NCI-H748 (cell line): ENCODE data around the gene MGMT.
A peak's percentile ranks its signal among the peaks of the same experiment; 100 is the strongest.

ENCODE experiments used
- DNase-seq: peaks from one replicate; lab custom pipeline; 2025; ENCODE audit not compliant: unreplicated experiment; lab: John Stamatoyannopoulos, UW

The MGMT gene

GRCh38 chr10:129647590-129647989 is 180.5 kb downstream of the MGMT start:
- no peak for DNase-seq

- no peak for DNase-seq
Observed at GRCh38 chr10:129648856-129649255, 181.8 kb downstream of the MGMT start.

DNA sequence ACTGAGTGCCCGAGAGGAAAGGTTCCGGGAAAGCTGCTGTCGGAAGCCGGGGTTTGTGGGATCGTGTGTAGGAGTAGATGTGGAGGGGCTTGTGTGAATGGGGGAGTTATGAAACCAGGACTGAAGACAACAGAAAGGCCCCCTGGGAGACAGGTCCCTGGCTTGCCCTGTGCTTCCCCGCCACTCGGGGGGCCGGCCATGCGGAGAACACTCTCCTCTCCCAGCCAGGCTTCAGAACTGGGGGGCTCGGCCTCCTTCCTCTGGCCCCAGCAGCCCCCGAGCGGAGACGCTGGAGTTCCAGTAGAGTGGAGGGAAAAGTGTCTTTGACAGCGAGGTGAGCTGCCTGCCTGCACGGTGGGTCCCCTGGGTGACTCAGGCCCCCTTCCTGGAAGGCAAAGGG is 185.0 kb downstream of the MGMT start:
- DNase-seq, result no peak

GRCh38 chr10:129652521-129653201 is 185.6 kb downstream of the MGMT start:
- DNase-seq, result no peak

- DNase-seq, result no peak
Observed at GRCh38 chr10:129653428-129653827, 186.4 kb downstream of the MGMT start.

- no peak for DNase-seq
Observed at GRCh38 chr10:129653861-129654260, 186.8 kb downstream of the MGMT start.

DNA sequence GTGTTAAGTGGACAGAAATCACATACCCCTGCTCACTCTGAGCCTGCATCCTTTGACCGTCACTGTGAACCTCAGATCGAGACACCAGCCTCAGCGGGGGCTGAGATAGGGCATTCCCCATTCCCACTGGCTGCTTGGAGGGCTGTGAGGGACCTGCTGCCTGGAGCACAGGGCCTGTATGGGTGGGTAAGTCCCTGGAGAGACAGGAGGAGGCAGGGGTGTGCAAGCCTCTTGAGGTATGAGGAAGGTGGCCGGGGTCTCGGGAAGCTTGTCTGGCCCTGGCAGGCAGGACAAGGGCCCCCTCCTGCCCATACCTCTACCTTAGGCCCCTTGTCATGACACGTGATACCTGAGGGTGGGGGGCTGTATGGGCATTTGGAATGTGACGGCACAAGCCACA is 187.4 kb downstream of the MGMT start:
- no peak for DNase-seq

DNA sequence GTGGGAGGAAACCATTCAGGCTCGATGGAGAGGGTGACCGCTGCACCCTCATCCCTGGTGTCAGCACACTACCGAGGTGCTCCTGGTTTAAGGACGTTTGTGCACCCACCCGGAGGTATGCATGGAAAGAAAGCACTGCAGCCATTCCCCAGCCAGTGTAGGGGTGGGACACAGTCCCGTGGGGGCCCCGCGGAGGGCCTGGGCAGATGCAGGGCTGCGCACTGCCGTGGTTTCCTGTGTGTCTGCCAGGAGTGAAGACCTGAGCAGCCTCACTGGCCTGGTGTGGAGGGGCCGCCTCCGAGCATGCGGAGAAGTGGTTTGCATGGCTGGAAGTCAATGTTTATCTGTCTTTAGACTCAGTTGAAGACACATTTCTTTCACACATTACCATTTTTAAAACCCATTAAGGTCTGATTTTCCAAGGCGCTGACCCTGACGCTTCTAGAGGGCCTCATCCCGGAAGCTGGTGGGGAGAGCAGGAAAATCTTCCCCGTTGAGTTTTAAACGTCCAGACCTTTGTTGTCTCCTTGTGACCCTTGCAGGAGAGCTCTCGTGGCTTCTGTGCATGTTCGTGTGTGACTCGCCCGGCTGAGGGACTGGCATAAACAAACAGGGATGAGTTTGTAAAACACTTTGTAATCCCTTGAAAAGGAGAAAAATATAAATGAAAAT is 188.1 kb downstream of the MGMT start:
- DNase-seq, result no peak

DNA sequence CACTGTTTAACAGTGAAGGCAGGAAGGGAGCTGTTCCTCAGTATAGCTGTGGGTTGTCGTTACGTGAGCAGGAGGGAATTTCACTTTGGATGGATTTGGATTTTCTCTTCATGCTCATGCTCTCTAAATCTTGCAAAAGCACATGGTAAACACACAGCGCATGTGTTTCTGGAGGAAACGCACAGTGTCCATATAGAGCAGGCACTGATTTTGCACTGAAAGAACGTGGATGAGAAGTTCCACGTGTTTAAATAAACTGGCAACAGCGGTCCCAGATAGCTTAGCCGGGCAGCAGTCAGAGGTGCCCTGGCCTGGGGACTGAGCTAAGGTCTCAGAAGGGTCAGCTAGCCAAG is 188.6 kb downstream of the MGMT start:
- no peak for DNase-seq

DNA sequence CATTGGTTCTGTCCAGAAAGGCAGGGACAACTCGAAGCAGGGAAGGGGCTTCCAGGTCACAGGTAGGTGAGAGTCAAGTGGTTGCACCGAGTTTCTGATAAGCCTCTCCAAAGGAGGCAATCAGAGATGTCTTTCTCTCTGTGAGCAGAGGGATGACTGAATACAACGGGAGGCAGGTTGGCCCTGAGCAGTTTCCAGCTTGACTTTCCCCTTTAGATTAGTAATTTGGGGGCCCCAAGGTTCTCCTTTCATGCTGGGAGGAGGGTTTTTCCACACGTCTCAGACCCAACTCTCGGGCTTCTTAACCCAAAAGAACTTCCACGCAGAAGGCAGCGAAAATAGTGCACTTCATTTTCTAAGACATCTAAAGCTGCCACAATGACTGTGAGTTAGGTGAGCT is 189.6 kb downstream of the MGMT start:
- DNase-seq, result no peak

- DNase-seq, result no peak
Observed at GRCh38 chr10:129657297-129658017, 190.4 kb downstream of the MGMT start.

DNA sequence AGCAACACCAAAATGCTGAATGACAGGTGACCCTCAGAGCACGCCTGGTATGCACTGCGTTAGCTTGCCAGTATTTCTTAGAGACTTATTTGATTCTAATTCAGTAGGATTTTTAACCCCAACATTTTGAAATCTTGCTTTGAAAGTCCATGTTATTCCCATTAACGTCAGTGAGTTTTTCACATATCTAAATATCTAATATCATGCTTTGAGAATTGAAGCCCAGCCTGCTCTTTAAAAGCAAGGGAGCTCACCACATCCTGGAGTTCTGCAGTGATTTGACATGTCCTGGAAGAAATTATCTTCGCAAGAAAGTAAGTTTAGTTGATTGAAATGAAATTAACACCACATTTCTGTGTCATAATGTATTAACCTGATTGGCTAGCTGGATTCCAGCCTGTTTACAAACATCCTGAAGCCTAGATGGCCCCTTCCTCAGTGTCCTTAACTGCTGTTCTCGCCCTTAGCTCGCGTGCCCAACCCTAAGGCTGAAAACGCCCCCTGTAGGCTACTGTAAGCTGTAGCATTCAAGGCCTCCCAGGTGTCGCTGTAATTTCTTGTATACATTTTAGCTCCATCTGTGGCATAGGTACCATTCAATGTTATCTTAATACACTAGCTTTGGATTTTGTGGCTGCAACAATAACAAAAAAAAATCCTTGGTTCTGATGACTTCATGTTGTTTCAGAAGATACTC is 191.5 kb downstream of the MGMT start:
- DNase-seq, result peak; percentile 46

DNA sequence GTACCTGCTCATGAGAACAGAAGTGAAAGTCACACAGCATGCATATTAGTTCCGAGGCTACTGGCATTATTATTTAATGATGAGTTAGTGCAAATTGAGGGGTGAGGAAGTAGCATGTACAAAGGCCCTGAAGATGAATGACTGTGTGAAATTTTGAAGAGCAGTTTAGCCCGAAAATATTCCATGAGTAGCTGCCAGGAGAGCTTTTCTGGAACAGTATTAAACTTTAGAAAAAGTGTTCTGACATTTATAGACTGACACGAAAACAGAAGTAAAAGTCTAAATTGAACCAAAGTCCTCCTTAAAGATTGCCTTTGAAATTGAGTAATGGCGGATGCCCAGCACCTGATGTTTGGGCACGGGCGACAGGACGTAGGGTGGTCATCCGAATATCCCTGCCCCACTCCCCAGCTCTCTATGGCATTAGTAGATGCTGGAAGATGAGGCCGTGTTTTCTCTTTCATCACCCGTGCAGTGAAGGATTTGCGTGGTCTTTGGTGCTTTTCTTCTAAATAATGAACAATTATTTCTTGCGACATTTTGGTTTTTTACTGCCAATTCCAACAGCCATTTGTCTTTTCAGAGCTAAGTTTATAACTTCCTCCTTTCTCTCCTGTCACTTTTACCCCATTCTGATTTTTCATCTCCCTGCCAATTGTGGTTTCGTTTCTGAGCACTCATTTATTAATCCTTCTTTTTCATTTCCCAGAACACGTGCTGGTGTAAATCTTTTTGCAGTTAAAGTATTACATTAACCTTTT is 192.6 kb downstream of the MGMT start:
- DNase-seq, result no peak

DNA sequence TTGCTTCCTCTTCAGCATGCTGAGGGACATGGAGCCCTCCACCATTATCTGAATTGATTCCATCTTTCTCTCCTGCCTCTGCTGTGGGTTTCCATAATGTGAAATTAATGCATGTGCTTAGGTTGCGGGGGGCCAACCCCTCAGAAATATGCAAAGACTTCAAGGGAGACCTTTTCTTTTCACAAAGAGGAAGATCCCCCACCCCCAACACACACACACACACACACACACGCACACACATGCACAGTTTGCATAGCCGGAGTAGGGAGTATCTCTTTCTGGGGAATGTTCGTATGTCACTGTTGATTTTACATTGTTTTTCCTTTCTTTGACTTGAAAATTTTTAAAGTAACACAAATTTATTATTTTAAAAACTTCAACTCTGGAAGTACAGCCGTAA is 193.5 kb downstream of the MGMT start:
- no peak for DNase-seq

DNA sequence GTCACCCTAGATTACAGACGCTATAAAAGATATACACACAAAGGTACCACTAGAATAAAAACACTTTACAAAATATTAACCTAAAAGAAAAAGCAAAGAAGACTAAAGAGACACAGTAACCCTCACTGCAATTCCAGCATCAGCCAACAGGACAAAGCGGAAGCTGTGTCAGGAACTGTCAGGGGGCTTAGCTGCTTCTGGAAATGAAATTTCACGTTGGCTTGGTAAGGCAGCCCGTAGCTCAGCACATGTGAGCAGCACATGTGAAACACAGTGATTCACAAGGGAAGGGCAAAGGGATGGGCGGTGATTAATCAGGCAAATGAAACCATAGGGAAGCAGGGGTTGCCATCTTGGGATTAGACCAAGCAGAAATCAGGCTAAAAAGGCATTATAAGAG is 195.4 kb downstream of the MGMT start:
- no peak for DNase-seq

DNA sequence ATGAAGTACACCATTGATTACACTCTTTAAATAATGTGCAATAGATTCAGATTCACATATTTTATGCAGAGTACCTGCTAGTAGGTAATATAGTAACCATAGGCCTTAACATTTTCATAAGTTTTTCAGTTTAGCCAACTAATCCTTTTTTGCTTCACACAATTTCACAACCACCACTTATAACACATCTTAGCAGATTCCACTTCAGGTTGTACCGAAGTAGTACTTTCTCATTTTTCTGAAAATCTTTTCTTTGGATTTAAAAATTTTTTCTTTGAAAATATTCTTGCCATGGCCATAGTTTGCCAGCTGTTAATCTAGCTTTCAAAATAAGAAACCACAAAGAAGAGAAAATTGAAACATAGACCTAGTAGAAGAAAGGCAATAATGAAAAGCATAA is 203.1 kb downstream of the MGMT start:
- no peak for DNase-seq

DNA sequence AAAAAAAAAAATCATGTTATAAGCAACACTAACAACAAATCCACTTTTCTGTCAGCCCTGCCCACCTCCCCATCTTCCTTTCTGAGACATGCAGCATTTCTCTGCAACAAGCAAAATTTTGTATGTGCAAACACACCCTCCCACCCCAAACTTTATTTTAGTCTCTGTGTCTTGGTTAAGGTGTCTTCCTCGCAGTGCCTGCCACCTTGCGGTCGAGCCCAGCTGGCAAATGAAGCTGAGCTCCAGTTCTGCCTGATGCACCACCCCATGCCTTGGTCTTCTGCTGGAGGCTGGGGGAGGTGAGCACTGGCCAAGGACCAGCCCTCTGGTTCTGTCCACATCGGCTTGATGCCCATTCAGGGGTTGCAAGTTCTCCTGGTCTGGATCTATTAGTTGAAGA is 206.3 kb downstream of the MGMT start:
- DNase-seq, result no peak

- DNase-seq, result no peak
Observed at GRCh38 chr10:129675027-129675769, 208.2 kb downstream of the MGMT start.

DNA sequence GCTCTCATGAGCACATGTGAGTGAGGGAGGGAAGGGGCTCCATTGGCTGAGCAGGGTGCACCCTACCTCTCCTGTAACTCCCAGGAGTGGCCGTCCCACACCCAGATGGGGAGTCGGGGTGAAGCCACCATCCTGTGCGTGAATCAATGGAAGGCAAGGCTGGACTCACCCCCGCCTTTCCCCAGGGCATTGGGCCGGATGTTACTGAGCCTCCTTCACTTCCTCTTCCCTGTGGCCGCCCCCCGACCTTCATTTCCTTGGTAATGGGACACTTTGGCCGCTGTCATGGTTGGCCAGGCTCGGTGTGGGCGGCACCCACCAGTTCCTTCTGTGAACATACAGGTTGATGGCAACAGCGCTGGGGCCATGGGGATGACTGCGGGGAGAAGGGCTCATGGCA is 209.0 kb downstream of the MGMT start:
- no peak for DNase-seq

- DNase-seq, result no peak
Observed at GRCh38 chr10:129677377-129677927, 210.4 kb downstream of the MGMT start.
